Muscle of leg (tissue), 11 donors: ENCODE results near the gene GGT5. TPM values are rescaled to one million over a fixed set of nuclear protein-coding genes. Genes with fewer than 3 reads are reported as not detected.
A peak's percentile ranks its signal among the peaks of the same experiment; 100 is the strongest.
"Not testable (repeated sequence)": the region's sequence is repeated elsewhere in the genome, so short reads cannot be mapped to it uniquely, and the experiment has no call there.

Source experiments
- DNase-seq: peaks from one replicate; pipeline ENCODE4 v3.0.0; 2013
- H3K27ac ChIP-seq: one replicate; pipeline ENCODE4 v1.5.1; 2013; ENCODE audit warnings: mild to moderate bottlenecking, low read length, control low read depth
- H3K27me3 ChIP-seq: one replicate; pipeline ENCODE4 v1.6.1; 2013; ENCODE audit warnings: low read length; ENCODE audit not compliant: control insufficient read depth, insufficient read depth
- H3K36me3 ChIP-seq: one replicate; pipeline ENCODE4 v1.6.1; 2013; ENCODE audit warnings: low read length; ENCODE audit not compliant: control insufficient read depth, insufficient read depth
- H3K4me1 ChIP-seq: one replicate; pipeline ENCODE4 v1.6.1; 2013; ENCODE audit warnings: low read length; ENCODE audit not compliant: control insufficient read depth, insufficient read depth
- H3K4me3 ChIP-seq: one replicate; pipeline ENCODE4 v1.5.1; 2013; ENCODE audit warnings: low read length, control low read depth
- H3K9me3 ChIP-seq: replicated peaks from 2 replicates; pipeline ENCODE4 v1.6.1; 2013; ENCODE audit warnings: low read depth, low read length; ENCODE audit not compliant: control insufficient read depth
- WGBS: methylation state at CpG from one replicate; pipeline ENCODE4 v1.1.5; 2013; ENCODE audit warnings: missing lambda C conversion rate; ENCODE audit not compliant: insufficient coverage; 5-methylcytosine and 5-hydroxymethylcytosine counted together
- polyA plus RNA-seq, 8 donors: library from polyadenylated mRNA; unstranded; fragments of 120-200 nt; gene quantifications; one replicate each; pipeline versions ENCODE4 v1.2.1 to v1.2.3, GENCODE V29; 2013; ENCODE audit warnings: inconsistent platforms in 1 of 8, low replicate concordance in 1 of 8; ENCODE audit not compliant: insufficient read length in 8 of 8, insufficient read depth in 1 of 8
- total RNA-seq: library from RNA; stranded (reverse); fragments of 120-200 nt; gene quantifications from one replicate; pipeline ENCODE4 v1.2.4, GENCODE V29; 2013

The GGT5 gene
- total and polyA plus RNA-seq, 9 donors, result 3.4 to 14.9 (median 12.5) TPM

DNA sequence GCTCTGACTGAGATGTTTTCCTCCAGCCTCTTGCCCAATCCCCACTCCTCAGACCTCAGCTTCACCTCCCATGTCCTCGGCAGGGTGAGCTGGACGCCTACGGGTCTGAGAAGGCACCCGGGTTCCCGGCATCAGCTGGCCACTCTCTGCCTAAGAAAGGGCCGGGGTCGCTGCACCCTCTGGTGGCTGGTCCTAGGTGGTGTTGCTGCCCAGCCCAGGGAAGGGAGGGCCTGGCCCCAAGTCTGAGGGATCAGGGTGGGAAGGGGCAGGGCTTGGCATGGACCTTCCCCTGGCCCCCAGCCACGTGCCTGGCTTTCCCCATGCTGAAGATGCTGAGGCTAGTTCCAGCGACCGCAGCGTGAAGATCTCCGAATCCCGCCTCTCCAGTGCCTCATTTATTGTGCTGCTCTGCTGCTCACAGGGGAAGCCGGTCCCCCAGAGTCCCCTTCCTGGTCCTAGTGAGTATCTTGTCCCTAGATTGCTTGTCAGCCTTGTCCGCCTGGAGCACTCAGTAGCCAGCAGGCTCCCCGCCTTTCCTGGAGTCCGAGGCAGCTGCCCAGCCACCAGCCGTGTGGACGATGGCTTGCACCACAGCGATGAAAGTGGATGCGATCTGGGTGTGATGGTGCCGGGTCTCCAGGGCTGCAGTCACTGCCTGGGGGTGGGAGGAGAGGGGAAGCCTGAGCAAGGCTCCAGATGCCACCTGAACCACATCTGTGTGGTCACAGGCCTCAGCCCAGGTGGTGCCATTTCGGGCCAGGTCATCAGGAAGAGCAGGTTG, 2.9 kb upstream of the GGT5 start:
- Histone ChIP-seq H3K4me1 (peaks cover 48% of the 10 kb centered on the region), H3K4me3 (no peak overlapping the region), H3K9me3 (no peaks in the 10 kb centered on the region), H3K27ac (peak overlapping the region; percentile 62), H3K36me3 (no peaks in the 10 kb centered on the region), H3K27me3 (no peaks in the 10 kb centered on the region)
- WGBS, result 17% methylated on average over 11 of the region's 23 CpGs
- peak; percentile 88 for DNase-seq

DNA sequence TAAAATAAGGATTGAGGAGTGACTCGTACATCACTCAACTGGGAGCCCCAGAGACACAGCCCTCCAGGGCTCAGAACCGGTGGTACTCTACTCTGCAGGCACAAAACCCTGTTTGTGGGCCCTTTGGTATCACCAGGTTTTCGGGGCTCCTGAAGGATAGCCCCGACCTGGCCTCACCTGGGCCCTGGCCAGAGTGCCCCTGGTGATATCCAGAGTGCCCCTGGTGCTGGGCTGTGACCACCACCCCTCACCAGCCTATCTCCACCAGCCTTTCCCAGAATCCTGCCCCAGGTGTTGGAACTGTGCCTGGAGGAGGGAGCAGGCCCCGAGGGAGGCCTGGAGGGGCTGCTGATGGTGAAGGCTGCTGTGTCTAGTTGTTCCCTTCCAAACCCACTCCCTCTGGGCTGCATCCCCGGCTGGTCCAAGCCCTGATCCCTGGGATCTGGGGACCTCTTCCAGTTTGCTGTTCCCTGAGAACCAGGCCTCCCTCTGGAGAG, 2.2 kb upstream of the GGT5 start:
- peak; percentile 36 for DNase-seq
- H3K27me3 ChIP-seq, result no peaks in the 10 kb centered on the region
- no peaks in the 10 kb centered on the region for H3K9me3 ChIP-seq
- no peak overlapping the region for H3K4me3 ChIP-seq
- 66% methylated on average over 3 of the region's 6 CpGs for WGBS
- peaks cover 52% of the 10 kb centered on the region for H3K4me1 ChIP-seq
- no peaks in the 10 kb centered on the region for H3K36me3 ChIP-seq
- H3K27ac ChIP-seq, result peak overlapping the region; percentile 62

DNA sequence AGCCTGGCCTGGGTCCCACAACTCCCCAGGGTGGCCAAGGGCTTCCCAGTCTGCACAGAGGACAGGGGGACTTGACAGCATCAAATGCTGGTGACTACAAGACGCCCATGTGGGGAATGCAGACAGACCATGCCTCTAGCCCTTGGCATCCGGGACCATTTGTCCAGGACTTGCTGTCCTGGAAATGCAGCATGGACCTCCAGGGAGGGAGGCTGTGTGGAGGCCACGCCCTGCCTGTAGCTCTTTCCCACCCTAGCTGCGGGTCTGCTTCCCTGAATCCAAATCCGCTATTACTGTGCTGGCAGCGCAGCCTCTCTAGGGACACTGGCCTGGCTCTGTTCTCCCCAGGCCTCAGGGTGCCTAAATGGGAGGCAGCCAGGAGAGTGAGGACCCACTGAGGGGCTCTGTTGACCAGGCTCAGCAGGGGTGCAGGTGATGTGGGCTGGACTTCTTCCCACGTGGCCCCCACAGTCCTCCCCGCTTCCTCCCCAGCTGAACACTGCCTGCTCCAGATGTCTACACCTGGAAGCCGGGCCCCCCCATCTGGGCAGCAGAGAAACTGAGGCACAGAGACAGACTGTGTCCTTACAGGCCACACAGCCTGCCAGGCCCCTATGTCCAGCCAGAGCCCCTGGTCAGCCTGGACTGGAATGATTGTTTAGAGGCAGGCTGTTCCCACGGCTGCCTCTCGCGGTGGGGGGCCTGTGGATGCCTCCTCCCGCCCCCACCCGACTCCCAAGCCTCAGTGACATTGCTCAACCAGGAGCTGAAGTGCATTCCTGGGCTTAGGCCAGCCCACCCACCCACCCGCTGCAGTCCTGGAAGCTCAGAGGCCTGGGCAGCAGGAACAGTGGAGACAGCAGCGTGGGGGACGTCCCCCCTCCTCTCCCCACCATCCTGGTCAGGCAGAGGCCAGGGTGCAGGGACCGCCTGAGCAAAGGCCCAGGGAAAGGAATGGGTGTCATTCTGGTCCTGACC, 991 bp upstream of the GGT5 start:
- 27% methylated on average over 3 of the region's 18 CpGs for WGBS
- peak; percentile 86 for DNase-seq
- not testable (repeated sequence) for H3K4me3 ChIP-seq, H3K9me3 ChIP-seq, H3K36me3 ChIP-seq, H3K27me3 ChIP-seq
- Histone ChIP-seq H3K27ac (peak overlapping the region; percentile 74), H3K4me1 (peaks cover 52% of the 10 kb centered on the region)

DNA sequence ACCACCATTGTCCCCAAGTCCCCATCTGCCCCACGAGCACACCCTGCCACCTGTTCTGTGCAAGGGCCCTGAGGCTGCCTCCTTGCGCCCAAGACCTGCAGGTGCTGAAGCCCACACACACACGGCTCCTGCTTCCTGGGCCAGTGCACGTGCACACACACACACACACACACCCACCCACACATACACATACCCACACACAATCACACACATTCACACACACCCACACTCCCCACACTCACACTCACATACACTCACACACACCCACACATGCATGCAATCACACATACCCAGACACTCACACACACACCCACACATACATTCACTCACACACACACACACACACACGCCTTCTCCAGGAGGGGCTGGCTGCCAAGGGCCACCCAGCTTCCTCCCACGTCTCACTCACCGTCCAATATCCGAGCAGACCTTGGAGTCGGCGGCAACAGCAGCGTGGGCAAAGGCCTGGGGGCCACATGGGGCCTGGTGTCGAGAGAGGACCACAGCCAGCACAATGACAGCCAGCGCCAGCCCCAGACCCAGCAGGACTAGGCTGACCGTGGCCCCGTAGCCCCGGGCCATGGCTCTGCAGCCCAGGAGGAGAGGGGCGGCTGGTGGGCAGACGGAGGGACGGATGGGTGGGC, 616 bp downstream of the GGT5 start:
- H3K4me1 ChIP-seq, result peaks cover 52% of the 10 kb centered on the region
- H3K27ac ChIP-seq, result peak overlapping the region; percentile 84
- no peaks in the 10 kb centered on the region for H3K36me3 ChIP-seq
- H3K27me3 ChIP-seq, result no peaks in the 10 kb centered on the region
- peak overlapping the region; percentile 26 for H3K4me3 ChIP-seq
- no peaks in the 10 kb centered on the region for H3K9me3 ChIP-seq
- DNase-seq, result peak; percentile 56
- 24% methylated on average over 15 of the region's 19 CpGs for WGBS

DNA sequence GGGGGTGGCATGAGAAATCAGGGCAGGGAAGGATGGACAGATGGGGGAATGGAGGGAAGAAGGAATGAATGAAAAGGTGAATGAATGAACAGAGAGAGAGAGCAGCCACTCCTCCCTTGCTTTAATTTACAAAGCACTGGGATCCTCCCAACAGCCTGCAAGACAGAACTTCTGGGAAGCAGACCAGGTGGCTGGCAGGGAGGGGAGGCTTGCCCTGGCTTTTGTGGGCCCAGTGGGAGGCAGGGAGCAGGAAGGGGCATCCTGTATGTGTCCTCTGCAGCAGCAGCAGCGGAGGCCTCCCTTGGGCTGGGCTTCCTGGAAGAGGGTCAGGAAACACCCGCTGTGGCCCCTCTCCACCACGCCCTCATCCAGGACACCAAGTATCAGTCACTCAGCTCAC, 1.5 kb downstream of the GGT5 start:
- no CpG with 5 or more reads among the region's 3 CpGs for WGBS

DNA sequence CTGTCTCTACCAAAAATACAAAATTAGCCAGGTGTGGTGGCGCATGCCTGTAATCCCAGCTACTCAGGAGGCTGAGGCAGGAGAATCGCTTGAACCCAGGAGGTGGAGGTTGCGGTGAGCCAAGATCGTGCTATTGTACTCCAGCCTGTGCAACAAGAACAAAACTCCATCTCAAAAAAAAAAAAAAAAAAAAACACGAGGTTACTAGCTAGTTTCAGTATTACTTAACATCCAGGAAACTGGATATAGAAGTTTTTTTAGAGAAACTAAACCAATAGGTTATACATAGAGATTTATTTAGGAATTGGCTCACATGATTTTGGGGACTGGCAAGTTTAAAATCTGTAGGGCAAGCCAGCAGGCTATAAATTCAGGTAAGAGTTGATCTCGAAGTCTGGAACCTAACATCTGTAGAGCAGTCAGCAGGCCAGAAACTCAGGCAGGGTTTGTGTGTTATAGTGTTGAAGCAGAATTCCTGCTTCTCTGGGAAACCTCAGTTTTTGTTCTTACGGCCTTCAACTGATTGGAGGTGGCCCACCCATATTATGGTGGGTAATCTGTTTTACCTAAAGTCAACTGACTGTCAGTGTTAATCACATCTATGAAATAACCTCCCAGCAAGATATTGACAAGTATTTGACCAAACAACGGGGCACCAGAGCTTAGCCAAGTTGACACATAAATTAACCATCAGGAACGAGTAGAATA, 3.7 kb downstream of the GGT5 start:
- no CpG with 5 or more reads among the region's 9 CpGs for WGBS
- H3K27me3 ChIP-seq, DNase-seq, H3K4me3 ChIP-seq, H3K27ac ChIP-seq, H3K9me3 ChIP-seq, H3K36me3 ChIP-seq: not testable (repeated sequence)
- peaks cover 34% of the 10 kb centered on the region for H3K4me1 ChIP-seq

More for the DNA sequence above, 1.5 kb downstream of the GGT5 start:
- H3K27ac ChIP-seq, H3K9me3 ChIP-seq, H3K4me3 ChIP-seq, H3K27me3 ChIP-seq, H3K36me3 ChIP-seq: not testable (repeated sequence)
- peaks cover 52% of the 10 kb centered on the region for H3K4me1 ChIP-seq
- peak; percentile 46 for DNase-seq

DNA sequence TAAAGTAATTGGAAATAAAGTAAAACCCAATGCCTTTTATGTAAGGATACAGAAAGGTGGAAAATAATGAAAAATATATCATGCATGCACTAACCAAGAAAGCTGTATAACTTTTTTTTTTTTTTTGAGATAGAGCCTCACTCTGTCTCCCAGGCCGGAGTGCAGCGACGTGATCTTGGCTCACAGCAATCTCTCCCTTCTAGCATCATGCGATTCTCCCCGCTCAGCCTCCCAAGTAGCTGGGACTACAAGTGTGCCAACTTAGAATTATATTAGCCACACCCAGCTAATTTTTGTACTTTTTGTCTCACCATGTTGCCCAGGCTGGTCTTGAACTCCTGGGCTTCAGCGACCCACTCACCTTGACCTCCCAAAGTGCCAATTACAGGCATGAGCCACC, 4.5 kb downstream of the GGT5 start:
- Histone ChIP-seq H3K4me1 (peaks cover 27% of the 10 kb centered on the region), H3K27me3 (no peaks in the 10 kb centered on the region), H3K27ac (no peak overlapping the region), H3K9me3 (no peaks in the 10 kb centered on the region), H3K4me3 (no peak overlapping the region), H3K36me3 (no peaks in the 10 kb centered on the region)
- no peak for DNase-seq
- WGBS, result 54% methylated on average over 5 of the region's 6 CpGs

DNA sequence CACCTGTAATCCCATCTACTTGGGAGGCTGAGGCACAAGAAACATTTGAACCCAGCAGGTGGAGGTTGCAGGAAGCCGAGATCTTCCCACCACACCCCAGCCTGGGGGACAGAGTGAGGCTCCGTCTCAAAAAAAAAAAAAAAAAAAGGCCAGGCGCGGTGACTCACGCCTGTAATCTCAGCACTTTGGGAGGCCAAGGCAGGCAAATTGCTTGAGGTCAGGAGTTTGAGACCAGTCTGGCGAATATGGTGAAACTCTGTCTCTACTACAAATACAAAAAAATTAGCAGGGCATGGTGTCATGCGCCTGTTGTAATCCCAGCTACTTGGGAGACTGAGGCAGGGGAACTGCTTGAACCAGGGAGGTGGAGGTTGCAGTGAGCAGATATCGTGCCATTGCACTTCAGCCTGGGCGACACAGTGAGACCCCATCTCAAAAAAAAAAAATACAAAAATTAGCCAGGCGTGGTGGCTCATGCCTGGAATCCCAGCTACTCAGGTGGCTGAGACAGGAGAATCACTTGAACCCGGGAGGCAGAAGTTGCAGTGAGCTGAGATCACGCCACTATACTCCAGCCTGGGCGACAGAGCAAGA, 6.7 kb downstream of the GGT5 start:
- not testable (repeated sequence) for H3K36me3 ChIP-seq, H3K4me3 ChIP-seq, H3K9me3 ChIP-seq, H3K27me3 ChIP-seq, DNase-seq, H3K27ac ChIP-seq, H3K4me1 ChIP-seq
- WGBS, result 93% methylated on average over 3 of the region's 13 CpGs

DNA sequence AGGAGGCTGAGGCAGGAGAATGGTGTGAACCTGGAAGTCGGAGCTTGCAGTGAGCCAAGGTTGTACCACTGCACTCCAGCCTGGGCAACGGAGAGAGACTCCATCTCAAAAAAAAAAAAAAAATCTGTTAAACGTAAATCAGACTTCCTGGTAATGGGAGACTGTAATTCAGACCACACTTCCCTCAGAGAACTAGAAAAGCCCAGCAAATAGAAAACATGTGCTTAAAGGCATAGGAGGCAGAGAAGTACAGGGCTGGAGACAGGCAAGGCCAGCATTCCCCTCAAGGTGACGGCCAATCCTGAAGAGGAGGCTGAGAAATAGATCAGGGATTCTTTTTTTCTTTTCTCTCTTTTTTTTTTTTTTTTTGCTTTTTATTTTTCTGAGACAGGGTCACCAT, 8.2 kb downstream of the GGT5 start:
- no peaks in the 10 kb centered on the region for H3K4me1 ChIP-seq
- no peaks in the 10 kb centered on the region for H3K9me3 ChIP-seq
- no peaks in the 10 kb centered on the region for H3K36me3 ChIP-seq
- no peaks in the 10 kb centered on the region for H3K27me3 ChIP-seq
- no peak overlapping the region for H3K27ac ChIP-seq
- DNase-seq, result peak; percentile 31
- no CpG with 5 or more reads among the region's 4 CpGs for WGBS
- H3K4me3 ChIP-seq, result no peak overlapping the region
